Epithelial cell of esophagus (primary cell): ENCODE measurements around the gene LRATD1.
A peak's percentile ranks its signal among the peaks of the same experiment; 100 is the strongest.

Experiments used
- DNase-seq: peaks from one replicate; pipeline ENCODE4 v3.0.0; 2010; ENCODE audit warnings: low read depth
- H3K4me3 ChIP-seq: 2 replicates; pipeline ENCODE4 v1.5.1; 2011; ENCODE audit warnings: mild to moderate bottlenecking, low read length, control low read depth
- TF ChIP-seq, protein P1 (sequence below): IDR thresholded peaks from 2 replicates; pipeline ENCODE4 v1.5.1; 2011; ENCODE audit warnings: low read depth, mild to moderate bottlenecking, low read length, control low read depth, inconsistent platforms; ENCODE audit not compliant: insufficient read depth; ENCODE audit errors: missing control alignments

Gene LRATD1, protein sequence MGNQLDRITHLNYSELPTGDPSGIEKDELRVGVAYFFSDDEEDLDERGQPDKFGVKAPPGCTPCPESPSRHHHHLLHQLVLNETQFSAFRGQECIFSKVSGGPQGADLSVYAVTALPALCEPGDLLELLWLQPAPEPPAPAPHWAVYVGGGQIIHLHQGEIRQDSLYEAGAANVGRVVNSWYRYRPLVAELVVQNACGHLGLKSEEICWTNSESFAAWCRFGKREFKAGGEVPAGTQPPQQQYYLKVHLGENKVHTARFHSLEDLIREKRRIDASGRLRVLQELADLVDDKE

DNA sequence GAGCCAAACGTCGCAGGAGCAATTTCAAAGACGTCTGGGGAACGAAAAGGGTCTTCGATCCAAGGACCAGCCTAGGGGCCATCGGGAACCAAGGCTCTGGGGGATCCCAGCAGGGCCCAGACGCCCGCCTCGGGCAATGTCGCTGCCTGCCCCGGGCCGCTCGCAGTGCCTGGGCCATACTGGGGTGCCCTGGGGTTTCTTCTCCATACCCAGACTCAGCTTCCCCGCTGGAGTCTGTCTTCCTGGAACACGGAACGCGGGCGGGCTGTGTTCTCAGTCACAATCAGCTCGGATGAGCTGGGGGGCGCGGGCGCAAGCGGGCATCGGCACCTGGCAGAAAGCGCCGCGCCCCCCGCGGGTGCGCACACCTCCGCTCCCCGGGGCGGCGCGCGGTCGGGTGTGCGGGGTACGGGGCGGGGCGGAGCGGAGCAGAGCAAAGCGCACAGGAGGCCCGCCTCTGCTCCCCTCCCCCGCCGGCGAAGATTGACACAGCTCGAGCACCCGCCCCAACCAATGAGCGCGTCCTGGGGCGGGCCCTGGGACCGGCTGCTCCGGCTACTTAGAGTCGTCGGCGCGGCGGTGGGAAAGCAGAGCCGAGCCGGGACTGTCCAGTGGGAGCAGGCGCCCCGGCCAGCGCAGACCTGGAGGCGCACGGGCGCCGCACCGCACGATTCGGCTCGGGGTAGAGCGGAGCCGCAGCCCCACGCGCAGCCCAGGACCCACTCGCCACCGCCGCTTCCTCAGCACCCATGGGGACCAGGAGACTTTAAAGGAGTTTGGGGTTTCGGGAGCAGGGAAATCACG lies at the start of gene LRATD1:
Gene LRATD1, plus strand, starts transcription at position 585 of the 804 bp plus-strand sequence. CDS start 1,263 bp downstream, outside the sequence.
- peak within 1 kb of the TSS; percentile 95 for H3K4me3 ChIP-seq
- TF ChIP-seq, protein P1, sequence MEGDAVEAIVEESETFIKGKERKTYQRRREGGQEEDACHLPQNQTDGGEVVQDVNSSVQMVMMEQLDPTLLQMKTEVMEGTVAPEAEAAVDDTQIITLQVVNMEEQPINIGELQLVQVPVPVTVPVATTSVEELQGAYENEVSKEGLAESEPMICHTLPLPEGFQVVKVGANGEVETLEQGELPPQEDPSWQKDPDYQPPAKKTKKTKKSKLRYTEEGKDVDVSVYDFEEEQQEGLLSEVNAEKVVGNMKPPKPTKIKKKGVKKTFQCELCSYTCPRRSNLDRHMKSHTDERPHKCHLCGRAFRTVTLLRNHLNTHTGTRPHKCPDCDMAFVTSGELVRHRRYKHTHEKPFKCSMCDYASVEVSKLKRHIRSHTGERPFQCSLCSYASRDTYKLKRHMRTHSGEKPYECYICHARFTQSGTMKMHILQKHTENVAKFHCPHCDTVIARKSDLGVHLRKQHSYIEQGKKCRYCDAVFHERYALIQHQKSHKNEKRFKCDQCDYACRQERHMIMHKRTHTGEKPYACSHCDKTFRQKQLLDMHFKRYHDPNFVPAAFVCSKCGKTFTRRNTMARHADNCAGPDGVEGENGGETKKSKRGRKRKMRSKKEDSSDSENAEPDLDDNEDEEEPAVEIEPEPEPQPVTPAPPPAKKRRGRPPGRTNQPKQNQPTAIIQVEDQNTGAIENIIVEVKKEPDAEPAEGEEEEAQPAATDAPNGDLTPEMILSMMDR, result no peak
- DNase-seq, result peak; percentile 95

DNA sequence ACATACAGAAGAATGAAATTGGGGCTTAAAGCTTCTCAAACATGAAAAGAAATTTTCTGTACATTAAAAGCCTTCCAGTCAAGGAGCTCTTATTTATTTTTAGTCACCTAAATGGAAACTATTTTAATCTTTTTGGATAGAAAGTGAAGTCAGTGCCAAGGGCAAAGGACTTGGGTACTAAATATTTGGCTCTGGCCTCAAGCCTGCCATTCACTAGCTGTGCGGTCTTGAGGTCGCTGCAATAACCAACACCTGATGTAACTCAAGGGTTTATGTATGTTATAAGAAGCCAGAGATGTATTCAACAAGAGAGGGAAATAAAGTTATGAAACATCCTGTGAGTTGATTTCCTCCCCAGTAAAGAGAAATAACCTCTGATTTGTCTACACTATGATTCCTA lies 49.5 kb upstream of the LRATD1 start:
- H3K4me3 ChIP-seq, result no peak overlapping the region
- TF ChIP-seq, protein P1, result no peak
- no peak for DNase-seq

DNA sequence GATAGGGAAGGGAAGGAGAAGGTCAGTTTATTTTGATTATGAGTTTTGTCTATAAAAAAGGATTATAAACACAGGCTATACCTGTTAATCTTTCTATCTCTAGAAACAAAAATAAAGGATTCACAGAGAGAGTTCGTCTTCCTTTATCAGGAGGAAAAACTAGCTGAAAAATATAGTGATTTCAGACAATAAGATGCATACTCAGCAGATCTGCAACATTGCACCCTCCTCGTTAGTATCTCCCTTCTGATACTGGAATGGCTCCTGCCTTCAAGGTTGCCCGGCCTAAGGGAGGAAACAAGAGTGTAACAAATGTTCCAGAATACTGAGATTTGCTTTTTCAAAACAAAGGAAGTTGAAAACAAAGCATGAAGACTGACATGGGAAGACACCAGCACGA lies 48.7 kb upstream of the LRATD1 start:
- no peak overlapping the region for H3K4me3 ChIP-seq
- DNase-seq, result no peak
- TF ChIP-seq, protein P1, result no peak

DNA sequence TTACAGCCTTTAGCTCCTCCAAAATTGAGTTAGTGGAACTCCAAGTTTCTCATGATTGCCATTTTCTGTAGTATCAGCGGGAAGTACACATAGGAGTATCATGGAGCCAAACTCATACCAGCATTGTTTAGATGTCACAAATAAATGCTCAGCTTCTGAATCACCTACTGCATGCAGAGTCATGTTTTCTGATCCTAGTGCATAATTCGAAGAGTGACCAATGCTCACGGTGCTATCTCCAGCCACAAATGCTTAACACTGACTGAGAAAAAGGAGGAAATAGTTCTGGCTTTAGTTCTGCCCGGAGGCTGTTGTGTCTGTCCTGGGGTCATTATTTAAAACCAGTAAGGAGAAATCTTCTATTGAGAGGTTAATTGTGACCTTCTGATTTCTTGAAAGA lies 45.4 kb upstream of the LRATD1 start:
- TF ChIP-seq, protein P1, result no peak
- H3K4me3 ChIP-seq, result no peak overlapping the region
- peak; percentile 94 for DNase-seq

DNA sequence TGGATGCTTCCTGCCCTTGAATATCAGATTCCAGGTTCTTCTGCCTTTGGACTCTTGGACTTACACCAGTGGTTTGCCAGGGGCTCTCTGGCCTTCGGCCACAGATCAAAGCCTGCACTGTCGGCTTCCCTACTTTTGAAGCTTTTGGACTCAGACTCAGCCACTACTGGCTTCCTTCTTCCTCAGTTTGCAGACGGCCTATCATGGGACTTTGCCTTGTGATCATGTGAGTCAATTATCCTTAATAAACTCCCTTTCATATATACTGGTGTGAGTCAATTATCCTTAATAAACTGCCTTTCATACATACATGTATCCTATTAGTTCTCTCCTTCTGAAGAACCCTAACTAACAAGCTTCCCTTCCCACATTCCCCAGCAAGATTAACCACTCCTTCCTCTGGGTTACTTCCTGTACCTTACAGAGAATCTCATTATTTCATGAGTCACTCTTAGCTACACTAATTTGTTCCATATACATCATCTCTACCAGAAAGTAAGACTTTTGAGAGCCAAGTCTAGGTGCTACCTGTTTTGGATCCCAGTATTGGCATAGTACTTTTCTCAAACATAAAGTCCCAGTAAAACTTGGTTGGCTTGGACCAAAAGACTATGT lies 31.3 kb upstream of the LRATD1 start:
- no peak overlapping the region for H3K4me3 ChIP-seq
- TF ChIP-seq, protein P1, result no peak
- peak; percentile 69 for DNase-seq

DNA sequence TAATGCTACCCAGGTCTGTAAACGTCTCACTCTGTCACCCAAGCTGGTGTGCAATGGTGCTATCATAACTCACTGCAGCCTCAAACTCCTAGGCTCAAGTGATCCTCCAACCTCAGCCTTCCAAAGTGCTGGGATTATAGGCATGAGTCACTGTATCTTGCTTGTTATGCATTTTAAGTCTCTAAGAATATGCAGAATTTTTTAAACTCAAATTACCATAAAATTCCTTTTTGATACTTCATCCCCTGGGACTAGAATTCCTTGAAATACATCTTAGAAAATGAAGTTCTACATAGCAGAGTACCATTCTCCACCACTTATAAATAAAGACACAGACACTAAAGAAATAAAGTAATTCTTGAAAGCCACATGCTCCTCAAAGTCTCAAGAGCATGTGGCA lies 30.2 kb upstream of the LRATD1 start:
- no peak for DNase-seq
- TF ChIP-seq, protein P1, result no peak

More for the DNA sequence above, 30.2 kb upstream of the LRATD1 start:
- no peak overlapping the region for H3K4me3 ChIP-seq
